GM18505 (cell line): ENCODE data around the gene ZNF669.

Experiments
- ATAC-seq: cut with Tn5 transposase; IDR thresholded peaks from one replicate; pipeline ENCODE4 v1.9.1; 2021; ENCODE audit not compliant: unreplicated experiment
- POLR2A ChIP-seq: IDR thresholded peaks from 4 replicates; pipeline ENCODE4 v1.6.1; 2011; ENCODE audit warnings: borderline replicate concordance; ENCODE audit not compliant: insufficient read depth, insufficient read length; ENCODE audit errors: extremely low read depth

Gene ZNF669

DNA sequence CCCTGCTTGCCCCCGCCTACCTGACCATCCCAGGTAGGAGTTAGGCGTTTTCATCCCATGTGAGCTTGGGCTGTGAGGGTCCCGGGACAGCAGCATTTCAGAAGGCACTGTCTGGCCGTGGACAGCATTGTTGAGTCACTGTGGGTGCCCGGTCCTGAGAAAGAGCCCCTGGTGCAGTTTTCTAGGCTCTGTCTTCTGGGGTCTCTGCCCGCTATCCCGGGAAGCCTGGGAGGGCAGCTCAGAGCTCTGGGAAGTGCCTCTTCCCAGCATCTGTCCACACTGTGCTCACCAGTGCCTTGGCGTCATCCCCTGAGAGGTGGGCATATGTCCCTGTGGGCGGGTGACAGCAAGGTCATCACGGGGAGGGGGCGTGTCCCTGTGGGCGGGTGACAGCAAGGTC, 11.4 kb upstream of the ZNF669 start:
- TF ChIP-seq POLR2A, result no peak
- no peak for ATAC-seq

DNA sequence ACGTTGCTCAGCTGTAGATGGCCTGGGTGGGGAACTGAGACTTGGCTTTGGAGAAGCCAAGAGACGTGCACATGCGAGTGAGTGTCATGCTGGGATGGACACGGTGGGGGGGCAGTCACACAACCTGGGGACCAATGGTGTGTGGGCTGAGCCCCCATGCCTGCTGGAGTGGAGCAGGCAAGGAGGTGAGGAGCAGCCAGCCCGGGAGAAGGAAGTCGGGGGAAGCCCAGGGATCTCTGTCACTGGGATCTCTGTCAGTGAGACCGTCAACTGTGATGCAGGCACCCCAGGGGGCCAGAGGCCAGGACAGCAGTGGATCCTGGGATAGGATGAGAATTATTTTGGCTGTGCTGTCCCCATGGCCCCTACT, 11.0 kb upstream of the ZNF669 start:
- TF ChIP-seq POLR2A, result no peak
- no peak for ATAC-seq

DNA sequence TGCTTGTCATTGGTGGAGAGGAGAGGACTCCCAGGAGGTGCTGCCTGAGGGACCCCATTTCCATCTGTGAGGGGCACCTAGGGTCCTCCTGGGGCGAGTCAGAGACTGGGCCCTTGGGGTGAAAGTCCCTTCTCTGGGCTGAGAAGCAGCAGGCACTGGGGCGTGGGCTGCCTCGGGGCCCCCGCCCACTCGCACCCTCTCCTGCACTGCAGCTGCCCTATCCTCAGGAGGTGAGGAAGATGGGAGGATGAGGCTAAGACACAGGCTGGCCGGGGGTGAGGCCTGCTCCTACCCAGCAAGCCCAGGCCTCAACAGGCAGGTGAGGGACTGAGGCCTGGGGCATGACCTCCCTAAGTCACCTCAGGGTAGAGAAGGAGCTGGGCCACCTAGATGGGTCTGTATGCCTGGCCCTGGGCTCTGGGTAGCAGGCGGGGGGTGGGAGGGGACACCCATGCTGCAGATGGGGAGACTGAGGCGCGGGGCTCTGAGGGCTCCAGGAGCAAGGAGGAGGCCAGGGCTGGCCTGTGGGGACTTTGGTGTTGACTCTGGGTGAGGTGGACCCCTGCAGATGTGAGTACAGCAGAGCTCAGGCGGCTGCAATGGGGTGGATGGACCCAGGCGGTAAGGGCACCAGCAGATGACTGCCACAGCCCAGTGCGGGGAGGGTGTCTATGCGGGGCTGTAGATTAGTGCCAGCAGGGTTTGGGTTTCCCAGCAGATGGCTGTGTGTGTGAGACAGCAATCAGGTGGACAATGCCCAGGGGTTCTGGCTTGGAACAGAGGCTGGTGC, 10.4 kb upstream of the ZNF669 start:
- no peak for TF ChIP-seq POLR2A
- ATAC-seq, result no peak

DNA sequence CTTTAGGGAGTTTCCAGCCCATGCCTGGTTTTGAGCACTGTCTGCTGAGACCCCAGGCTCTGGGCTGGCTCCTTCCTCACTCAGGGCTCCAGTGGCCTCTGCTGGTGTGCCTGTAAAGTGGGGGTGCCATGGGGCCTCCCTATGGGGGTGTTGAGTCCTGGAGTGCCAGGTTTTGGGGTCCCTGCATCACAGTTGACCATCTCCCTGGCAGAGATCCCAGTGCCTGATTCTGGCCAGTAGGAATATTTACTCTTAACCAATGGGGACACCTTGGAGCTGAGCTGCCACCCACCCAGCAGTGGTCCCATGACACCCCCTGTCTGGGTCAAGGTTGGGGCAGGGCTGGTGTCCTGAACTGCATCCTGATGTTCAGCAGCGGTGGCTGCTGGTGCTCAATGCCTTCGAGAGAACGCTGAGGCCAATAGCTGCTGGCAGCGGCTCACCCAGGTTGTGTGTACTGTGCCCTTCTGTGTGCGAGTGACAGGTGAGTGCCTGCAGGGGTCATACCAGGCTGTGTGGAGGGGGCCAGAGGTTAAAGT, 9.6 kb upstream of the ZNF669 start:
- ATAC-seq, result no peak
- TF ChIP-seq POLR2A, result no peak

DNA sequence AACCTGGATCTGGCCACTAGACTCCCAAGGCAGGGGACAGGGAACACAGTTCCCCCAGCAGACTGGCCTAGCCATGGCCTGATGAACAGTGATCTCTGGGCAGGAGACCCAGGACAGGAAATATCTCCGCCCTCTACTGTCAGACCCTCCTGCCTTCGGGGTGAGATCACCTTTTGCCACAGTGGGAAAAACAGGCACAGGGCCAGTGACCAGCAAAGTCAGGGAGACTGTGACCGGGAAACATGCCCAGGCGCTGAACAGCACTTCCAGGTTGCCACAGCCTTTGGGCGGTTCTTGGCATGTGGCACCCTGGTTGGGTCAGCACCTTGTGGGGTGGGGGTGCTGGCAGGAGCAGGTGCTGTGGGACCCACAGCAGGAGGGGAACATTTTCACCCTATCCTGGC, 8.9 kb upstream of the ZNF669 start:
- TF ChIP-seq POLR2A, result no peak
- no peak for ATAC-seq

GRCh38 chr1:247112479-247112781, 8.3 kb upstream of the ZNF669 start:
- ATAC-seq, result no peak
- TF ChIP-seq POLR2A, result no peak

DNA sequence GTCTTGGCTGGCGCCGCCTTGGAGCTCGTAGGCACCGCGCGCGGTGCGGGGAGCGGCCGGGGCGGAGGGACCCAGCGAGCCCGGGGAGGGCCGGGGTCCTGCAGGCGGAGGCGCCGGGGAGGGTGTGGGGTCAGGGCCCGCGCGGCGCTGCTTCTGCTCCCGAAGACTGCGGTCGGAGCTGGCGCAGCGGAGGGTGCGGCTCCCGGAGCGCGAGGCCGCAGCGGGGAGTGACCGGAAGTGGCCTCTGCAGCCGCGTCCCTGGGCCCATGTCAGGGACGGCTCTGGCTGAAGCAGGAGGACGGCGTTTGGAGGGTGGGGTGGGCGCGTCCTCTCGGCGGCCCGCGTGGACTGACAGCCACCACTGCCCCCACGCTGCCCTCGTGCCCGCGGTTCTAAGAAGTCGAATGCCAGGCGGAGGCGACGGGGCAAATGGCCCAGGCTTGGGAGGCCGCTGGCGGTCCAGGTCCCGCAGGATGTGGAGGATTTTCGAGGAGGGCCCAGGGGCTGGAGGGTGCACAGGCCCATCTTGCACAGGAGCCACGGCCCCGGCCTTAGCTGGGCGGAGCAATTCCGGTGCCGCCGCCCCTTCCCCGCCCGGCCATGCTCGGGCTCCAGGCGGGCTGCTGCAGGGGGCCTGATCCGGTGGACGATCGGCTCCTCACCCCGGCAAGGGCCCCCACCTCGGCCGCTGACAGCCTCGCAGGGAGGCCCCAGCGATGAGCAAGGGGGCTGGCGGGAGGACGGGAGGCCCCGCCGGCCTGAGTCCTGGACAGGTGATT, 7.7 kb upstream of the ZNF669 start:
- no peak for TF ChIP-seq POLR2A
- no peak for ATAC-seq

- no peak for ATAC-seq
- no peak for TF ChIP-seq POLR2A
Measured at GRCh38 chr1:247111259-247111699, 7.1 kb upstream of the ZNF669 start.

GRCh38 chr1:247110627-247111258, 6.6 kb upstream of the ZNF669 start:
- no peak for TF ChIP-seq POLR2A
- ATAC-seq, result no peak

GRCh38 chr1:247107694-247108093, 3.5 kb upstream of the ZNF669 start:
- ATAC-seq, result no peak
- no peak for TF ChIP-seq POLR2A

GRCh38 chr1:247105966-247106365, 1.8 kb upstream of the ZNF669 start:
- TF ChIP-seq POLR2A, result no peak

GRCh38 chr1:247104965-247105364, 809 bp upstream of the ZNF669 start:
- no peak for TF ChIP-seq POLR2A
- ATAC-seq, result no peak

More at GRCh38 chr1:247105966-247106365, 1.8 kb upstream of the ZNF669 start:
- no peak for ATAC-seq

DNA sequence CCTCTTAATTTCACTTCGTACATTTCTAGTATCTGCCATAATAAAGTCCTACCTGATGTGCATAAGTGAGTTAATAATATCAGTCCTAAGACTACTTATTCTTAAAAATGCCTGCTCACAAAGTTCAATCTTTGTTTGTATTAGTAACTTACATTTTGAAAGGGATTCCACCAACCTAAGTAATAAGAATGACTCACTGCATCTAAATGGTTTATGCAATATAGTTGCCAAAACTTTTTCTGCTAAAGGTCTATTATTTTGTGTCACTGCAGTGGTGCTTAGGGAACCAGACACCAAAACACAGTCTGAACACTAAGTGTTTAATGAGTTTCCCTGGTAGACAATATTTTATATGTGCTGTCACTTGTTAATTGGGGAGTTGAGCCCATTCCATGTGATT, 1.8 kb downstream of the ZNF669 start:
- no peak for ATAC-seq
- no peak for TF ChIP-seq POLR2A

DNA sequence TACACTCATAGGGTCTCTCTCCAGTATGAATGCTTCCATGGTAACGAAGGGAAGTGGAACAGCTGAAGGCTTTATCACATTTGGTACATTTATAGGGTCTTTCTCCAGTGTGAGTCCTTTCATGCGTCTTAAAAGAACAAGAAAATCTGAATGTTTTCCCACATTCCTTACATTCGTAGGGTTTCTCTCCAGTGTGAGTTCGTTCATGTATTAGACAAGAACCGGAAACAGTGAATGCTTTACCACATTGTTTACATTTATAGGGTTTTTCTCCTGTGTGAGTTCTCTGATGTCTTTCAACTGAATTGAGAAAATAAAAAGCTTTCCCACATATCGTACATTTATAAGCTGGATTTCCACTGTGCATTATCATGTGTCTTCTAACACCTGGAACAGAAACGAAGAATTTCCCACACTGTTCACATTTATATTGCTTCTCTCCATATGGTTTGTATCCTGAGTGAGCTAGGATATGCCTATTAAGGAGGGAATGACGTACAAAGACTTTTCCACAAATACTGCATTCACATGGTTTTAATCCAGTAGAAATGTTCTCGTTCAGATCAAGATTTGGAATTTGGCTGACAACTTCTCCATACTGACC, 3.4 kb downstream of the ZNF669 start:
- no peak for TF ChIP-seq POLR2A
- no peak for ATAC-seq

- no peak for TF ChIP-seq POLR2A
- ATAC-seq, result no peak
Measured at GRCh38 chr1:247096958-247097357, 7.2 kb downstream of the ZNF669 start.
